ENCODE measurements around the gene TEAD4. TPM values are rescaled to one million over a fixed set of nuclear protein-coding genes. Genes with fewer than 3 reads are reported as not detected.

The TEAD4 gene
- total and polyA plus RNA-seq, 9 donors: 3.6 to 19.9 (median 6.7) TPM

DNA sequence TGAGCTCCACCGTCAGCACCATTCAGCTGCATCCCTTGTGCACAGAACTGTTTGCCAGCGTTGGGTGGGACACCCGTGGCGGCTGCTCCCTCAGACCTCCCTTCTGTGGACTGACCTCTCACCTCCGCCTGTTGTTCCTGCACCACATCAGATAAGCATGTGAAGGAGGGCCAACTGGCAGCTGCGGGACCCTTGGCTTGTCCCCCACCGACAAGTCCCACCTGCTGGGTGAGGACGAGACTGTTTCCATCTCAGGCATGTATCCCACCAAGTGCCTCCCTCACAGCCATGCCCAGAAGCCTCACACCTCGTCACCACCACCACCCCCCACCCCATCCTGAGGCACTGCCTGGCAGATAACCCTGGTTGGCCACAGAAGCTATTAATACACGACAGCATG is 18.6 kb upstream of the TEAD4 start:
- H3K4me1 ChIP-seq (ENCODE audit: insufficient read depth): no peaks in the 10 kb centered on the region
- DNase-seq: no peak
- no peaks in the 10 kb centered on the region for H3K9me3 ChIP-seq
- no peaks in the 10 kb centered on the region for H3K36me3 ChIP-seq
- intact Hi-C loops (cut with DNase I): loop anchor here (5.0 to 10.0 kb wide), 3 partner anchors 83 to 93 kb away; partner anchors contain the start of gene TEX52 (in 3 of the 4)
- no peak overlapping the region for H3K4me3 ChIP-seq
- 29 to 41% (median 32%) methylated on average over 10 of the region's 10 CpGs for WGBS, 3 donors
- no peaks in the 10 kb centered on the region for H3K27me3 ChIP-seq
- no peak overlapping the region for H3K27ac ChIP-seq
- TF ChIP-seq EP300 (IDR thresholded peaks at IDR 0.05) (no peak), POLR2A (IDR thresholded peaks at IDR 0.05) (no peak)
- TF ChIP-seq, protein P1, sequence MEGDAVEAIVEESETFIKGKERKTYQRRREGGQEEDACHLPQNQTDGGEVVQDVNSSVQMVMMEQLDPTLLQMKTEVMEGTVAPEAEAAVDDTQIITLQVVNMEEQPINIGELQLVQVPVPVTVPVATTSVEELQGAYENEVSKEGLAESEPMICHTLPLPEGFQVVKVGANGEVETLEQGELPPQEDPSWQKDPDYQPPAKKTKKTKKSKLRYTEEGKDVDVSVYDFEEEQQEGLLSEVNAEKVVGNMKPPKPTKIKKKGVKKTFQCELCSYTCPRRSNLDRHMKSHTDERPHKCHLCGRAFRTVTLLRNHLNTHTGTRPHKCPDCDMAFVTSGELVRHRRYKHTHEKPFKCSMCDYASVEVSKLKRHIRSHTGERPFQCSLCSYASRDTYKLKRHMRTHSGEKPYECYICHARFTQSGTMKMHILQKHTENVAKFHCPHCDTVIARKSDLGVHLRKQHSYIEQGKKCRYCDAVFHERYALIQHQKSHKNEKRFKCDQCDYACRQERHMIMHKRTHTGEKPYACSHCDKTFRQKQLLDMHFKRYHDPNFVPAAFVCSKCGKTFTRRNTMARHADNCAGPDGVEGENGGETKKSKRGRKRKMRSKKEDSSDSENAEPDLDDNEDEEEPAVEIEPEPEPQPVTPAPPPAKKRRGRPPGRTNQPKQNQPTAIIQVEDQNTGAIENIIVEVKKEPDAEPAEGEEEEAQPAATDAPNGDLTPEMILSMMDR (IDR thresholded peaks at IDR 0.05): no peak

DNA sequence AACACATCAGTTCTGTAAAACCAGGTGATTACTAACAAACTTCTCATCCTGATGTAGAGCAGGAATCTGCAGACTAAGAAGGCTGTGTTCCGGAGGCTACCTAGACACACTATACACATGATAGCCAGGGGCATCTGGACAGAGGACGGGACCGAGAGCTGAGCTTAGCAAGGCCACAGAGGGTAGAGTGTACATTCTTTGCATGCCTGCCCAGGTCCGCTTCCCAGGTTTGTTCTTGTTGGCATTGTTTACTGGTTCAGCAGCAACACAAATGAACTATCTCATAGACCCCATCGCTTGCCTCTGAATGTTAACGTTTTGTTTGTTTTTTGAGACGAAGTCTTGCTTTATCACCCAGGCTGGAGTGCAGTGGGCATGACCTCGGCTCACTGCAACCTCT is 17.7 kb upstream of the TEAD4 start:
- Histone ChIP-seq H3K27me3 (no peaks in the 10 kb centered on the region), H3K36me3 (no peaks in the 10 kb centered on the region), H3K9me3 (no peaks in the 10 kb centered on the region), H3K4me1 (ENCODE audit: insufficient read depth) (no peaks in the 10 kb centered on the region), H3K4me3 (no peak overlapping the region), H3K27ac (no peak overlapping the region)
- TF ChIP-seq EP300 (IDR thresholded peaks at IDR 0.05) (no peak), POLR2A (IDR thresholded peaks at IDR 0.05) (no peak)
- TF ChIP-seq, protein P1 (IDR thresholded peaks at IDR 0.05): no peak
- DNase-seq: no peak
- intact Hi-C loops (cut with DNase I): loop anchor here (5.0 to 10.0 kb wide), 3 partner anchors 84 to 94 kb away; partner anchors contain the start of gene TEX52 (in 3 of the 4)
- WGBS, 3 donors: 57 to 76% (median 66%) methylated on average over 8 of the region's 8 CpGs

- Histone ChIP-seq H3K27ac (no peak overlapping the region), H3K36me3 (no peaks in the 10 kb centered on the region), H3K4me1 (ENCODE audit: insufficient read depth) (no peaks in the 10 kb centered on the region), H3K27me3 (no peaks in the 10 kb centered on the region), H3K4me3 (no peak overlapping the region), H3K9me3 (no peaks in the 10 kb centered on the region)
- DNase-seq: peak; percentile 62 to 79 (median 72)
- WGBS, 3 donors: 8 to 26% (median 14%) methylated on average over 24 of the region's 24 CpGs
- TF ChIP-seq POLR2A (IDR thresholded peaks at IDR 0.05): no peak
- TF ChIP-seq, protein P1 (IDR thresholded peaks at IDR 0.05): peak; percentile 56 to 82 (median 79)
- no peak for TF ChIP-seq EP300 (IDR thresholded peaks at IDR 0.05)
- intact Hi-C loops (cut with DNase I): loop anchor here (5.0 to 10.0 kb wide), 3 partner anchors 87 to 97 kb away; partner anchors contain the start of gene TEX52 (in 3 of the 4)
These were observed 14.7 kb upstream of the TEAD4 start for GRCh38 chr12:2944401-2945047.

DNA sequence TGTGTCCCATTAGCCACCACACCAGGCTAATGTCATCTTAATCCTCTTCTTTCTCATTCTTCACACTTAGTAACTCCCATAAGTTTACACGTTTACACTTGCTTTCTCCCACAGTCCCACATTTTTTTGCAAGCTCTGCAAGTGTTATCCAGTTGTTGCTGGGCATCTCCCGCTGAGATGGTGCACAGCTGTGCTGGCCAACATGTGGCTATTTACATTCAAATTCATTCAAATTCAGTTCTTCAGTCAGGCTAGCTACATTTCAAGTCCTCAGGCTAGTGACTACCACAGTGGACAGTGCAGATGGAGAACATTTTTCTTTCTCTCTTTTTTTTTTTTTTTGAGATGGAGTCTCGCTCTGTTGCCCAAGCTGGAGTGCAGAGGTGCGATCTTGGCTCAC is 9.8 kb upstream of the TEAD4 start:
- Histone ChIP-seq H3K36me3 (no peaks in the 10 kb centered on the region), H3K4me1 (ENCODE audit: insufficient read depth) (no peaks in the 10 kb centered on the region), H3K4me3 (no peak overlapping the region), H3K27me3 (no peaks in the 10 kb centered on the region), H3K9me3 (no peaks in the 10 kb centered on the region), H3K27ac (no peak overlapping the region)
- DNase-seq: no peak
- TF ChIP-seq, protein P1 (IDR thresholded peaks at IDR 0.05): no peak
- no peak for TF ChIP-seq EP300 (IDR thresholded peaks at IDR 0.05)
- 74 to 84% (median 74%) methylated on average over 4 of the region's 4 CpGs for WGBS, 3 donors
- intact Hi-C loops (cut with DNase I): loop anchor here in 2 of 4 donors (10.0 kb wide), 1 partner anchor 95 kb away; the partner anchor contains the start of gene TEX52 (in 2 of the 2)
